GM19452 (cell line): ENCODE data around the gene XYLB.
"Not testable (repeated sequence)": the region's sequence is repeated elsewhere in the genome, so short reads cannot be mapped to it uniquely, and the experiment has no call there.

Experiments used
- ATAC-seq: cut with Tn5 transposase; IDR thresholded peaks from one replicate; pipeline ENCODE4 v1.9.1; 2021; ENCODE audit not compliant: unreplicated experiment

XYLB gene

DNA sequence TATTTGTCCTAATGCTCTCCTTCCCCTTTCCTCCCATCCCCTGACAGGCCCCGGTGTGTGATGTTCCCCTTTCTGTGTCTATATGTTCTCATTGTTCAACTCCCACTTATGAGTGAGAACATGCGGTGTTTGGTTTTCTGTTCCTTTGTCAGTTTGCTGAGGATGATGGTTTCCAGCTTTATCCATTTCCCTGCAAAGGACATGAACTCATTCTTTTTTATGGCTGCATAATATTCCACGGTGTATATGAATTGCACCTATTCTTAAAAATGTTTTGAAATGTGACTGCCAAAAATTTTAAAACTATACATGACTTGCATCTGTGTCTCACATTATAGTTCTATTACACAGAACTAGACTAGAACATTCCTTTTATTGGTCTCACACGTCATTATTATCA lies 25.9 kb upstream of the XYLB start:
- ATAC-seq, result not testable (repeated sequence)

- no peak for ATAC-seq
Observed at GRCh38 chr3:38323060-38323459, 23.5 kb upstream of the XYLB start.

- no peak for ATAC-seq
Observed at GRCh38 chr3:38325256-38325655, 21.3 kb upstream of the XYLB start.

DNA sequence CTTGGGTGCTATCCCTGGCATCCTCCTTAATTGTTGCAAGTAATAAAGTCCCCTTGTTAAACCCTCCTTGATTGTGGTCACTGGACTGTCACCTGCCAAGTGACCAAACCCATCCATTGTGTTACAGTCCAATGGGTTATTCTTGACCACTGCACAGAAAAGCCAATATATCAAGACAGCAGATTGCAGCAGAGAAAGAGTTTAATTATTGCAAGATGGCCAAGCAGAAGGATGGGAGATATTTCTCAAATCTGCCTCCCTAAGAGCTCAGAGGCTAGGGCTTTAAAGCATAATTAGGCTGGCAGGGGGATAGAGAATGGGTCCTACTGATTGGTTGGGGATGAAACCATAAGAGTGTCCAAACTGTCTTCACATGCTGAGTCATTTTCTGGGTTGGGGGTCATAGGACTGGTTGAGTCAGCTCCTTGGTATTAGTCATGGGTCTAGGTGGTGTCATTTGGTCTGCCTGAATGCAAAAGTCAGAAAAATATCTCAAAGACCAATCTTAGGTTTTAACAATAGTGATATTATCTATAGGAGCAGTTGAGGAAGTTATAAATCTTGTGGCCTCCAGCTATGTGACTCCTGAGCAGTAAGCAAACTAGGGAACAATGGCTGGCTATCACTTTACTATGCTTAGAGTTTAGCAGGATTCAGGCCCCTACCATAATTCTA lies 19.1 kb upstream of the XYLB start:
- ATAC-seq, result no peak

DNA sequence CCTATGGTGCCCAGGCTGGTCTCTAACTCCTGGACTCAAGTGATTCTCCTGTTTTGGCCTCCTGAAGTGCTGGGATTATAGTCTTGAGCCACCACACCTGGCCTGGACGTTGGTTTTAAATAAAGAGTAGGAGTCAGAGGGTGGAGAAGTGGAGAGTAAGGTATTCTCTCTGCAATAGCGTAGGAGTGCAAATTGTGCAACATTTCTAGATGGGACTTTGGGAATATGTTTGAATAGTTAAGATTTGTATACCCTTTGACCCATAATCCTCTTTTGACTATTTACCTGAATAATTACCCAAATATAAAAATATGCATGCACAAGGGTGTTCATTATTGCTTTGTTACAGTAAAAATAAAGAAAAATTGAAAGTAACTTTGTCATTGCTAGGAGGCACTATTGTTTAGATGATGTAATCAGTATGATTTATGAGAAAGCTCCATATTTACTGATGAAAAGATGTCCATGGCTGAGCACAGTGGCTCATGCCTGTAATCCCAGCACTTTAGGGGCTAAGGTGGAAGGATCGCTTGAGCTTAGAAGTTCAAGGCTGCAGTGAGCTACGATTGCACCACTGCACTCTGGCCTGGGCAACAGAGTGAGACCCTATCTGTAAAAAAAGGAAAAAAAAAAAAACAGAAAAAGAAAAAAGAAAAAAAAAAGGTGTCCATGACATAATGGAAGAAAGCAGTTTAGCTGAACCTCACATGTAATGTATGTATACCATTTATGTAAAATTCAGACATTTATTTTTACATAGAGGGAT lies 15.1 kb upstream of the XYLB start:
- no peak for ATAC-seq

GRCh38 chr3:38332201-38332600 lies 14.4 kb upstream of the XYLB start:
- ATAC-seq, result no peak

DNA sequence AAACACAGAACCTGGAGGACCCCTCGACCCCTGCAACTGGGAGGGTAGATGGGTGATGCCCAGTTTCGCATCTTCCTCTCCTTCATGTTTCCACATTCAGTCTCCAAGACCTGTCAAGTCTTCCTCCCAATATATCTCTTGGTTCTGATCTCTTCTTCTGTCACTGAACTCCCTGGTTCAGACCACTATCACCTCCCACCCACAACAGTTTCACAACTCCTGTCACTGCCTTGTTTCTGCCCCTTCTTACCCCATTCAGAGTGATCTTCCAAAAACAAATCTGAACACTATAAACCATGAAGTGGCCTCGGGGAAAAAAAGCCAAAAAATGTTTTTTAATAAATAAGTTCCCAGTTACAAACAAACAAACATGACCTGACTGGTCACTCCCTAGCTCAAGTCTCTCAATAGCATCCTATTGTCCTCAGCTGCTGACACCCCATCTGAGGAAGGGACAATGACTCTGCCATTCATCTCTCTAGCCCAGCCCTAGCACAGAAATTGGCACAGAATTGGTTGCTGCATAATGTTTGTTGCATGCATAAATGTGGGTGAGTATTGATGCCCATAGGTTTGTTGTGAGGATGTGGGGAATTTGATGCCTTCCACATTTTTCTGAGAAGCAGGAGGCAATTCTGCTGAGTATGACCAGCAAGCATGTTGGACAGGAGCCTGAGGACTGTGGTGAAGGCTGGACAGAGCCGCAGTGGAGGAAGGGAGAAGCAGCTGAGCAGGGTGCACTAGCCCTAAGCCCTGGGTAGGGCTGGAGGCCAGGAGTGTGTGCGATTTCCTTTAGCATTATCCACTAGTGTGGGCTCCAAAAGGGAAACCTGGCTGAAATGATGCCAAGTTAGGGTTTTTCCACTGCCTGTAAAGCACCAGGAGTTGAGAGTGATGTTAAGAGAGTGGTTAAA lies 12.2 kb upstream of the XYLB start:
- no peak for ATAC-seq

DNA sequence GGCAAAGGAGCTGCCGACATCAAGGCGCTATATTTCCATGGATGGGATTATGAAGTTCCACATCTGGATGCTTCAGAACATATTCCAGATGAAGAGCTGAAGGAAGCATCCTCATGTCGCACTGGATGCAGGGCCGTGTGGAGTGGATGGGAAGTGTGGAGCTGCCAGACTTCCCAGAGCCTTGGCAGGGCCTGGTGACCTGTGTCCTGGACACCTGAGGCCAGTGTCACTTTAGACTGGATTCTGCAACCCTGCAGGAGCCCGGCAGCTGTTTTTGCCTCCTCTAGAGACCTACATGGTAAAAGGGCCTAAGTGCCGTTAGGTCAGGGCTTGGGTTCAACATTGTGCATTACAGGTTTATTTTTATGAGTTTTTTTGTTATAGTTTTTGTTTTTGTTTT lies 11.3 kb upstream of the XYLB start:
- no peak for ATAC-seq

GRCh38 chr3:38337703-38338102 lies 8.9 kb upstream of the XYLB start:
- no peak for ATAC-seq

- no peak for ATAC-seq
Observed at GRCh38 chr3:38343797-38344594, 2.6 kb upstream of the XYLB start.

GRCh38 chr3:38345879-38346586 lies 552 bp upstream of the XYLB start:
- ATAC-seq, result peak; percentile 27

DNA sequence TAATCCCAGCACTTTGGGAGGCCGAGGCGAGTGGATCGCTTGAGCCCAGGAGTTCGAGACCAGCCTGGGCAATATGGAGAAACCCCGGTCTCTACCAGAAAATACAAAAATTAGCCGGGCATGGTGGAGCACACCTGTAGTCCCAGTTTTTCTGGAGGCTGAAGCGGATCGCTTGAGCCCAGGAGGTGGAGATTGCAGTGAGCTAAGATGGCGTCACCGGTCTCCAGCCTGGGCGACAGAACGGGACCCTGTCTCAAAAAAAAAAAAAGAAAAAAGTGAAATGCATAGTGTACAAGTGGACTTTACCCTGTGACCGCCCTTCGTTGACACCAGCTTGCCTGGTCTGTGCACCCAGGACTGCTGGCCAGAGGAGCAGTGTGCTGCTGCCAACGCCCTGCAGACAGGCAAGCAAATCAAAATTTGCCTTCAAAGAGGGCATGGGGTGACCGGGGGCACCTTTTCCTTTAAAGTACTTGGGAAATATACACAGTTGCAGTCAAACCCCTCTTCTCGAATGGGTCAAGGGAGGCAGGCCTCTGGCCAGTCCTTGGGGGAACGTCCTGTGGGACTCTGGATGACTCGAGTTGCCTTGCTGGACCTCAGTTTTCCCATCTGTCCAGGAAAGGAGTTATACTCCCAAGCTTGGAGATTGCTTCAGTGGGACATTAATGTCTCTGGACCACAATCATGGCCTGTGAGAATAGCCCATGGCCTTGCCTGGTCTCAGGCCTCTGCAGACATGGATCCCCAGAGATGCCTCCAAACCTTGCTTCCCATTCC lies 1.0 kb downstream of the XYLB start:
- ATAC-seq, result no peak

GRCh38 chr3:38348903-38349302 lies 2.3 kb downstream of the XYLB start:
- ATAC-seq, result no peak

DNA sequence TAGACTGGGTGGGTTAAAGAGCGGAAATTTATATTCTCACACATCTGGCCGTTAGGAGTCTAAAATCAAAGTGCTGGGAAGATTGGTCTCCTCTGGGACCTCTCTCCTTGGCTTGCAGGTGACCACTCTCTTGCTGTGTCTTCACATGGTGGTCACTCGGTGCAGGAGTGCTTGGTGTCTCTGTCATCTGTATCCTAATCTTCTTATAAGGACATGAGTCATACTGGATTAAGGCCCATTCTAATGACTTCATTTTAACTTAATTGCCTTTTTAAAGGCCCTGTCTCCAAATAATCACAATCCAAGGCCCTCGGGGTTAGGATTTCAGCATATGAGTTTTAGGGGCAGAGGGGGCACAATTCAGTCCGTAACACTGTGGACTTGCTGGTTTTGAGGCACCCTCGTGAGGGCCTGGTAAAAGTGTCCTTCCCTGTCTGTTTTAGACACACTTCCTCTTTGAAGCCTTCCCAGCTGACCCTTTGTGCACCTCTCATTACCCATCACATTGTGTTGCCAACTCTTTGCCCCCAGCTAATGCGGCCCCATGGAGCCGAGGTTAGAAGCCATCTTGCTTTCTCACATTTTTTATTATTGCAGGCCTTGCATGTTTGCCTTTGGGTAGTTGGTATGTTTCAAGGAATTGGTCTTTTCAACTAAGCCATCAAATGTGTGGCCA lies 3.2 kb downstream of the XYLB start:
- no peak for ATAC-seq

GRCh38 chr3:38353151-38353550 lies 6.6 kb downstream of the XYLB start:
- no peak for ATAC-seq

DNA sequence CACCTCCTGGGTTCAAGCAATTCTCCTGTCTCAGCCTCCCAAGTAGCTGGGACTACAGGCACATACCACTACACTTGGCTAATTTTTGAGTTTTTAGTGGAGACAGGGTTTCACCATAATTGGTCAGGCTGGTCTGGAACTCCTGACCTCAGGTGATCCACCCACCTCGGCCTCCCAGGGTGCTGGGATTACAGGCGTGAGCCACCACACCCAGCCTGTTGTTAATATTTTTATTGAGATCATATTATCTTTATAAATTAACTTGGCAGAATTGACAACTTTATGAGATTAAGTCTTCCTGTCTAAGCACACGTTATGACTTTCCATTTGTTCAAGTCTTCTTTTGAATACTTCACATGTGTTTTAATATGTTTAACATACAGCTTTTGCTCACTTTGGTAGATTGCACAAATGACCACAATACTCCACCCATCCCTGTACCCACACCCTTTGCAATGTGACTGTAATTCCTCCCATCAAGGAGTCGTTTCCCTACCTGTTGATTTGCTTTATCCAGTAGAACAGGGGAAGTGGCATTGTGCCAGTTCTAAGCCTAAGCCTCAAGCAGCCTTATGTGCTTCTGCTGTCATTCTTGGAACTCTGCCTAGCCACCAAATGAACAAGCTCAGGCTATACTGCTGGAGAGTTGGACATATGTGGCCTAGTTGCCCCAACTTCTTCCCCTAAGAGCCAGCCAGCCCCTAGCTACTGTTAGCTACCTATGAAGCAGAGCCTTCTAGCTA lies 8.2 kb downstream of the XYLB start:
- ATAC-seq, result no peak

DNA sequence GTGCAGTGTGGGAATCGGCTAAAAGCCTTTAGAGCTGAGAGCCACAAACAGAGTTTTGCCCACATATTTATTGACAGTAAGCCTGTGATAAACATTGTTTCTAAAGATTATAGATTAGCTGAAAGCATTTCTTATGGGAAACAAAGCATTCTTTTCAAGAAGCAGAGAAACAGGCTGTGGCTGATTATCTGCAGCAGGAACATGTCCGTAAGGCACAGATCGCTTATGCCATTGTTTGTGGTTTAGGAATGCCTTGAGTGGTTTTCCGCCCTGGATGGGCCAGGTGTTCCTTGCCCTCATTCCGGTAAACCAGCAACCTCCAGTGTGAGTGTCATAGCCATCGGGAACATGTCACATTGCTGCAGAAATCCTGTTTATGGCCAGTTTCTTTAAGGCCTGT lies 12.5 kb downstream of the XYLB start:
- ATAC-seq, result no peak

GRCh38 chr3:38360345-38360744 lies 13.8 kb downstream of the XYLB start:
- no peak for ATAC-seq
